Liver (tissue), 3 donors: ENCODE data around the gene MSMP.

Source experiments
- CTCF ChIP-seq: fragments of 150-350 bp; IDR thresholded peaks from 2 replicates; pipeline ENCODE4 v1.5.1; 2017; ENCODE audit warnings: improper control_type of control experiment, low read depth, low read length; ENCODE audit not compliant: missing input control
- GABPA ChIP-seq, 2 donors: IDR thresholded peaks in 1 of 2; conservative IDR thresholded peaks in 1 of 2; 2 replicates each; pipeline ENCODE4 v1.6.1; 2016; ENCODE audit warnings: antibody characterized with exemption in 2 of 2, mild to moderate bottlenecking in 1 of 2, moderate library complexity in 1 of 2
- HNF4A ChIP-seq, 2 donors: conservative IDR thresholded peaks; 2 replicates each; pipeline ENCODE4 v1.6.1; 2016; ENCODE audit warnings: antibody characterized with exemption in 2 of 2, mild to moderate bottlenecking in 2 of 2
- JUND ChIP-seq, 2 donors: IDR thresholded peaks; 2 replicates each; pipeline ENCODE4 v1.6.1; 2016; ENCODE audit warnings: antibody characterized with exemption in 2 of 2
- RAD21 ChIP-seq, 2 donors: IDR thresholded peaks; 2 replicates each; pipeline ENCODE4 v1.6.1; 2016; ENCODE audit warnings: antibody characterized with exemption in 2 of 2, mild to moderate bottlenecking in 2 of 2
- SP1 ChIP-seq: IDR thresholded peaks from 2 replicates; pipeline ENCODE4 v1.6.1; 2018; ENCODE audit warnings: antibody characterized with exemption, mild to moderate bottlenecking
- TAF1 ChIP-seq: conservative IDR thresholded peaks from 2 replicates; pipeline ENCODE4 v1.6.1; 2016; ENCODE audit warnings: antibody characterized with exemption, mild to moderate bottlenecking
- YY1 ChIP-seq: IDR thresholded peaks from 2 replicates; pipeline ENCODE4 v1.6.1; 2016; ENCODE audit warnings: antibody characterized with exemption, mild to moderate bottlenecking
- TF ChIP-seq, protein P1 (sequence below): IDR thresholded peaks from 2 replicates; pipeline ENCODE4 v1.6.1; 2016; ENCODE audit warnings: antibody characterized with exemption
- TF ChIP-seq, protein P2 (sequence below): IDR thresholded peaks from 2 replicates; pipeline ENCODE4 v1.6.1; 2016; ENCODE audit warnings: antibody characterized with exemption
- TF ChIP-seq, protein P3 (sequence below): IDR thresholded peaks from 2 replicates; pipeline ENCODE4 v1.6.1; 2016; ENCODE audit warnings: antibody characterized with exemption, mild to moderate bottlenecking
- donor health status: healthy.
- donor health status: healthy.

GRCh38 chr9:35754264-35754663, at the start of gene MSMP:
- TF ChIP-seq, protein P1, sequence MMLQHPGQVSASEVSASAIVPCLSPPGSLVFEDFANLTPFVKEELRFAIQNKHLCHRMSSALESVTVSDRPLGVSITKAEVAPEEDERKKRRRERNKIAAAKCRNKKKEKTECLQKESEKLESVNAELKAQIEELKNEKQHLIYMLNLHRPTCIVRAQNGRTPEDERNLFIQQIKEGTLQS, result no peak
- TF ChIP-seq CTCF, result no peak
- no peak for TF ChIP-seq JUND (IDR thresholded peaks at IDR 0.05)
- TF ChIP-seq RAD21 (IDR thresholded peaks at IDR 0.05), result no peak
- no peak for TF ChIP-seq SP1
- TF ChIP-seq, protein P2, sequence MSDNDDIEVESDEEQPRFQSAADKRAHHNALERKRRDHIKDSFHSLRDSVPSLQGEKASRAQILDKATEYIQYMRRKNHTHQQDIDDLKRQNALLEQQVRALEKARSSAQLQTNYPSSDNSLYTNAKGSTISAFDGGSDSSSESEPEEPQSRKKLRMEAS, result no peak
- TF ChIP-seq, protein P3, sequence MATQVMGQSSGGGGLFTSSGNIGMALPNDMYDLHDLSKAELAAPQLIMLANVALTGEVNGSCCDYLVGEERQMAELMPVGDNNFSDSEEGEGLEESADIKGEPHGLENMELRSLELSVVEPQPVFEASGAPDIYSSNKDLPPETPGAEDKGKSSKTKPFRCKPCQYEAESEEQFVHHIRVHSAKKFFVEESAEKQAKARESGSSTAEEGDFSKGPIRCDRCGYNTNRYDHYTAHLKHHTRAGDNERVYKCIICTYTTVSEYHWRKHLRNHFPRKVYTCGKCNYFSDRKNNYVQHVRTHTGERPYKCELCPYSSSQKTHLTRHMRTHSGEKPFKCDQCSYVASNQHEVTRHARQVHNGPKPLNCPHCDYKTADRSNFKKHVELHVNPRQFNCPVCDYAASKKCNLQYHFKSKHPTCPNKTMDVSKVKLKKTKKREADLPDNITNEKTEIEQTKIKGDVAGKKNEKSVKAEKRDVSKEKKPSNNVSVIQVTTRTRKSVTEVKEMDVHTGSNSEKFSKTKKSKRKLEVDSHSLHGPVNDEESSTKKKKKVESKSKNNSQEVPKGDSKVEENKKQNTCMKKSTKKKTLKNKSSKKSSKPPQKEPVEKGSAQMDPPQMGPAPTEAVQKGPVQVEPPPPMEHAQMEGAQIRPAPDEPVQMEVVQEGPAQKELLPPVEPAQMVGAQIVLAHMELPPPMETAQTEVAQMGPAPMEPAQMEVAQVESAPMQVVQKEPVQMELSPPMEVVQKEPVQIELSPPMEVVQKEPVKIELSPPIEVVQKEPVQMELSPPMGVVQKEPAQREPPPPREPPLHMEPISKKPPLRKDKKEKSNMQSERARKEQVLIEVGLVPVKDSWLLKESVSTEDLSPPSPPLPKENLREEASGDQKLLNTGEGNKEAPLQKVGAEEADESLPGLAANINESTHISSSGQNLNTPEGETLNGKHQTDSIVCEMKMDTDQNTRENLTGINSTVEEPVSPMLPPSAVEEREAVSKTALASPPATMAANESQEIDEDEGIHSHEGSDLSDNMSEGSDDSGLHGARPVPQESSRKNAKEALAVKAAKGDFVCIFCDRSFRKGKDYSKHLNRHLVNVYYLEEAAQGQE, result no peak
- TF ChIP-seq YY1, result no peak
- TF ChIP-seq TAF1, result no peak
- no peak for TF ChIP-seq GABPA (IDR thresholded peaks at IDR 0.05 in 1 of 2, conservative IDR thresholded peaks at IDR 0.05 in 1 of 2)
- TF ChIP-seq HNF4A (conservative IDR thresholded peaks at IDR 0.05), result no peak
